GM18868 (cell line): ENCODE data around the gene FDXACB1.

Source experiments
- ATAC-seq: cut with Tn5 transposase; IDR thresholded peaks from one replicate; pipeline ENCODE4 v1.9.1; 2021; ENCODE audit warnings: mild to moderate bottlenecking, moderate library complexity; ENCODE audit not compliant: unreplicated experiment

The FDXACB1 gene

DNA sequence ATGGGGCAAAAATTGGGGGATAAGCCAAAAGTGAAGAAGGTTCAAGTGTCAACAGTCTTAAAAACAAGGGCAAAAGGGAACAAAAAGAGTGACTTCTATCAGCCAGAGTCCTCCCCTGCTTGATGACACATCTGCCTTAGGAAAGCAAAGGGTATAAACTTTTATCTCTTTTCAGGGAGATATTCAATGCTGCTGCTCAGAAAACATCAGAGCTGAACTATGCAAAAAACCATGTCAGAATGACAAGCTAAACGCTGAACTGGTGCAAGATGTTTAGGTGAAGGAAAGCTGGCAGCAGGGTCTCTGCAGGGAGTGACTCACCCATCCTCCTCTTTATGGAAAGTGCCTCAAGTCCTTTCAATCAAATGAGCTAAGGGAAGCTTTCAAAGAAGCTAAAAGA lies 32.3 kb downstream of the FDXACB1 start:
- ATAC-seq, result no peak

- ATAC-seq, result no peak
Observed at GRCh38 chr11:111846063-111846462, 32.9 kb downstream of the FDXACB1 start.

DNA sequence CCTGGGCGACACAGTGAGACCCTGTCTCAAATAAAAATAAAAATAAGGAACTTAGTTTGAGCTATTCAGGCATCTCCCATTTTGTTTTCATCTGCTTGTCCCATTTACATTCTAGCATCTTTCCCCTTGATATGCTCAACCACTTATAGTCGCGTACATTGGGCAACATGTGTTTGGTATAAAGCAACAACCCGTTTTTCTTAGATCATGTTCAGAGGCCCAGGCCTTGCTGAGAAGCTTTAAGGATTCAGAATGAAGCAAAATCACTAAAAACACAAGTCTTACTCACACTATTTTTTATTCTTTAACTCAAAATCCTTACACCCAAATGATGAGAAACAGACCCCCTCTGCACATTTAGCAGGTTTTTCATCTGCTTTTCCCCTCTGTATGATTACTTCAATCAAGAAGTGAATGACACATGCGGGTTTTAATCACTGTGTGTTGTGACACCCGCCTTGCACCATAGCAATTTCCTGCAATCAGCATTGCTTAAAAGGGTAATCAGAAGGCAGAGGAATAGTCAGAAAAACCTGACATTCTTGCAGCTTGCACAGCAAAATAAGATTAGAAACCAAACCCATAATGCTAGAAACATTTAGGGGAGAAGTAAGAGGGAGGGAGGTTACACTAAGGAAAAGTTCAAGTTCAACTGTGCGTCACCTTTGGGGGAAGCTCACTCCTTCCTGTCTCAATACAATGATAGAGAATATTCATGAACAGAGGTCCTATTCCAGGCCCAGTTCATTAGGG lies 33.5 kb downstream of the FDXACB1 start:
- ATAC-seq, result no peak

GRCh38 chr11:111843661-111844060 lies 35.3 kb downstream of the FDXACB1 start:
- ATAC-seq, result no peak

GRCh38 chr11:111841370-111842053 lies 37.5 kb downstream of the FDXACB1 start:
- peak; percentile 72 for ATAC-seq

DNA sequence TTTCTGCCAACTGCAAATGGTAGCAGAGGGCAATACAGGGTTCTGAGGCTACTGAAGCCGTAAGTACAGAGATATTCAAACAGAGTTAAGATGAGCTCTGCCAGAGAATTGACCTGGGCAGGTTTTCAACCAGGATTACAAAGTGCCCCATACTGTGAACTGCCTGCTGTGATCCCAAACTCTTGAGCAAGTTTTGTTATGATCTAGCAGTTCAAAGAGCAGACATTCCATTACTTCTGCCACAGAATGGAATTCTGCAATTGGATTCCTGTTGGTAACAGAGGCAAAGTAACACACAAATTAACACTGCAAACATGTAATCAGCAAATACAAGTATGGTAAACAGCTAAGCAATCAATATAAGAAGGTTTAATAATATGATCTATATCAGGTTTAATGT lies 38.8 kb downstream of the FDXACB1 start:
- no peak for ATAC-seq

- ATAC-seq, result no peak
Observed at GRCh38 chr11:111838054-111838453, 40.9 kb downstream of the FDXACB1 start.

DNA sequence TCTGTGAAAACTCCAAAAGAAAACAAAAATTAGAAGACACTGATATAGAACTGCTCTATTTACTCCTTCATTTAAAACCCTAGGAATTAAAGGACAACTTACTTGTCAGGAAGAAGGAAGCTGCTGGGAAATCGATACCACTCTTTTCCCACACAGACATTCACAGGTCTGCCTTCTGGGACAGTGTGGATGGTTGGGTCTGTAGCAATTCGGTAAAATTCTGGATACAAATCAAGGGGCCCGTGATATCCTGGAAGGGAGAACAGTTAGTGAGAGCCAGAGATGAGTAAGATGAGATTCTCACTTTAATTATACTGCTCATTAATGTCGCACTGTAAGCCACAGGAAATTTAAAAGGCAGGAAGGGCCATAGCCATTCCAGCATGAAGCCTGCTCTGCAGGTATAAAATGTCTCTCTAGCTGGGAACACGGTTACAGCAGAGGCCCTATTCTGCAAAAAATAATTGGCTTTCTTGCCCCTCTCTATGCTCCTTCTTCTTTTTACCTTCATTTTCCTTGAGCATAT lies 41.5 kb downstream of the FDXACB1 start:
- no peak for ATAC-seq

- peak; percentile 76 for ATAC-seq
Observed at GRCh38 chr11:111836721-111837120, 42.2 kb downstream of the FDXACB1 start.

DNA sequence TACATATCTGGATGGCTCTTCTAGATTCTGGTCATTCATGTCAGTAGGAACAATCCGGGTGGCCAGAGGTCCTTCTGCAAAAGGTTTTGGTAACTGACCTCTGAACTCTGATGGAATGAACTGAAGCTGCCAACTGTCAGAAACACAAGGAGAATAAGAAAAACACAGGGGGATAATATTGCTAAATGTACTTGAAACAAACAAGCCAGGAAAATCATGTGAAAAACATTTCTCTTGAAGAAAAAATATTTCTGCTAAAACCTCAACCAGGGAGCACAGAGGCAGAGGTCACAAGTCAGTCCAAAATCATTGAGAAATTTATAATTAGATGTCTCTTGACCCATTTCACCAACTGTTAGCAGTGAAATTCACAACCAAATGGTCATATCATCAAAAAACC lies 42.8 kb downstream of the FDXACB1 start:
- no peak for ATAC-seq

- no peak for ATAC-seq
Observed at GRCh38 chr11:111835665-111836064, 43.3 kb downstream of the FDXACB1 start.

GRCh38 chr11:111834432-111835163 lies 44.4 kb downstream of the FDXACB1 start:
- ATAC-seq, result no peak

- ATAC-seq, result no peak
Observed at GRCh38 chr11:111833524-111833923, 45.4 kb downstream of the FDXACB1 start.

DNA sequence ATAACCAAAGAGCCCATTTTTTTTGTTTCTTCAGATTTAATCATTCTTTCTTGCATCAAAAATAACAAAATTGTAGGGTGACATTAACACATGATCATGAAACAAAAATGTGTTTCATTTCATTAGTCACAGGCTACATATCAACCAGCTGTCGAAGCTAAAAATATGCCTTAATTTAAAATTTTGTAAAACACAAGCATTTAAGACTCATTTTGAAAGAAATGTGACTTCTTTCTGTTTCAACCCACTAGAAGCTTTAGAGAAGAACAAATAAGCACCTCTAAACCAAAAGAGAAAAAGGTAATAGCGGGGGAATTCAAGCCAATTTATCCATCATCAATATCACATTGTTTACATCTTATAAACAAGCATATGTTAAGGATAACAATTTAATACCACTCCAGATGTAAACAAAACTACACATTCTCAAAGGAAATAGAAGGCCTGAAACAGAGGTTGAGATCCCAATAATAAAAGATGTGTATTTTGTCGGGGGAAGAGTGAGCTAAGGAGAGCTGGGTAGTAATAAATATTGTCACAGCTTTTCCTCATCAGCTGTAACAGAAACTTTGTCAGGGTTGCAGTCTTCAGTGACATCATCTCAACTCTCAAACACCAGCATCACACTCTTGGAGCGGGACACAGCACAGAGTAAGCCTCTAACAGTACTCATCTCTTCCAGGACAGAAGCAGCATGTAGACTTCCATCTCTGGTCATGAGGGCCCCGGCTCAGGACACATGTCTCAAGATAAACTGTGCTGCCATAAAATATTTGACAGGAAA lies 49.6 kb downstream of the FDXACB1 start:
- peak; percentile 72 for ATAC-seq

- no peak for ATAC-seq
Observed at GRCh38 chr11:111826322-111826950, 52.5 kb downstream of the FDXACB1 start.
